GM21786 (cell line): Measurements from ENCODE around the gene ZNF727.
"Not testable (repeated sequence)": the region's sequence is repeated elsewhere in the genome, so short reads cannot be mapped to it uniquely, and the experiment has no call there.

Experiments
- ATAC-seq: cut with Tn5 transposase; IDR thresholded peaks from one replicate; pipeline ENCODE4 v1.9.1; 2021; ENCODE audit not compliant: unreplicated experiment

Gene ZNF727

DNA sequence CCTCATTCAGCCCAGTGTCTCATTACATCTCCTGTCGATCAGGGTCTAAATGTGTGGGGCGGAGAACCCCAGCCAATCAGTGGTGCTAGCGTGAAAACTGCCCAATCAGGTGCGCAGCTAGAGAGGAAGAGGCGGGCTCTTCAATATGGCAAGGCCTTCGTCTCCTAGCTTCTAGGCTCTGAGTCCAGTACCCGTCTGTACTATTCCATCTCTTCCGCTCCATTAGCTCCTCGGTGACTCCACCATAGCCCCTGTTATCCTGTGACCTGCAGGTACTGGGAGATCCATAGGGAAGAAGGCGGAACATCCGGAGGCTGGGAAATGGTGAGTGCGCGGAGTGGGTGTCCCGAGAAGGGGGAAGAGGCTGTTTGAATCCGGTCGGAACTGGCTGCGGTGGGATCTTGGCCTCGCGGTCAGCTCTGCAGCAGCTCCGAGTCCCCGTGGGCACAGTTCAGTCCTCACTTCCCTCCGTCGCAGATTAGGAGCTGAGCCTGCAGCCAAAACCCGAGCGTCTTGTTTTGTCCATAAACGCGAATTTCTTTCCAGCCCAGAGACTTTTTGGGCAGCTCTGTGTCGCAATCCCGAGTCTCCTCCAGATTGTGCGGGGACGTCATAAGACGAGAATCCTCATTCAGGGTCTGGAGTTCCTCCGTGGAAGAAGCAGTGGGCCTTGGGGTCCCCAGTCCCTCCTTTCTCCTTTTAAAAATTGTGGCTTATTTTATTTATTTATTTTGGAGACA lies at the start of gene ZNF727:
ZNF727 (plus strand) TSS at position 134 of the 740 bp plus-strand sequence; CDS start at position 322, 188 bp downstream.
- no peak for ATAC-seq

DNA sequence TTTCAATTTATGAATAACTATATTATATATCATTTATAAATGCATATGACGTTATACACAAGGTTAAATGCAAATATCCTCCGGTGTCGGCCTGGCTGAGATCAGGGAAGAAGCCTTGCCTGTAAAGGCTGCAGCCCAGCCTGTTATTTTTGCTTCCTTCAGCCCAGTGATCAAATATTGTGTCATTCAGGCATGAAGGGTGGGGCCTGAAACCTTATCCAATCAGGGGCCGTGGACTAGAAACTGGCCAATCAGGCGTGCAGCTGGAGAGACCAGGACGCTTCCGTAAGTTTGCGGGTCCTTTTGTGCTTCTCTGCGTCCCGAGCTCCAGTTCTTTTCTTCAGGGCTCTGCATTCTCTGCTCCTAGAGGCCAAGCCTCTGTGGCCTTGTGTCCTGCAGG lies 46.7 kb upstream of the ZNF727 start, which contains the start of gene ZNF722:
ZNF722 (plus strand) TSS at position 301 of the 400 bp plus-strand sequence. CDS start 113 bp downstream, outside the sequence.
- no peak for ATAC-seq

- ATAC-seq, result not testable (repeated sequence)
Measured at GRCh38 chr7:64015496-64015895, 29.7 kb upstream of the ZNF727 start.

GRCh38 chr7:64035388-64035787 lies 9.8 kb upstream of the ZNF727 start:
- no peak for ATAC-seq

DNA sequence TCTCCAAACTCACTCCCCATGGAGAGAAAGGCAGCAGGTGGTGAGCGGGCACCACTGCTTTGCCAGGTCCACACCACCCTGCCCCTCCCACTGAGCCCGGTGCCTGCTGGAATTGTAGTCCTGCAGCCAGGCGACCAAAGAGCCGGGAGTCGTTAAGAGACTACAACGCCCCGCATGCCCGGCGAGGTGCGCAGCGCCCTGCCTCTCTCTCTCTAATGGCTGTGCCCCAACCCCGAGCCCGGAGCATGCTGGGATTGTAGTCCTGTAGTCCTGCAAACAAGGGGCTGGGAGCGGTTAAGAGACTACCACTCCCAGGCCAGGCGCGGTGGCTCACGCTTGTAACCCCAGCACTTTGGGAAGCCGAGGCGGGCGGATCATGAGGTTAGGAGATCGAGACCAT lies 8.1 kb upstream of the ZNF727 start:
- no peak for ATAC-seq

DNA sequence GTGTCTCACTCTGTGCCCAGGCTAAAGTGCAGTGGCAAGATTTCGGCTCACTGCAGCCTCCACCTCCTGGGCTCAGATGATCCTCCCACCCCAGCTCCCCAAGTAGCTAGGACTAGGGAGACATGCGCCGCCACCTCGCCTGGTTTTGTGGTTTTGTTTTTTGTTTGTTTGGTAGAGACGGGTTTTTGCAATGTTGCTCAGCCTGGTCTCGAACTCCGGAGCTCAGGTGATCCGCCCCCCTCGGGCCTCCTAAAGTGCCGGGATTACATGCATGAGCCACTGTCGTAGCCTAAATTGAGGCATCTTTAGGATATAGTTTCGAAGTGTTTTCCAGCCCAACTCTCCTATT lies 781 bp downstream of the ZNF727 start:
- no peak for ATAC-seq

DNA sequence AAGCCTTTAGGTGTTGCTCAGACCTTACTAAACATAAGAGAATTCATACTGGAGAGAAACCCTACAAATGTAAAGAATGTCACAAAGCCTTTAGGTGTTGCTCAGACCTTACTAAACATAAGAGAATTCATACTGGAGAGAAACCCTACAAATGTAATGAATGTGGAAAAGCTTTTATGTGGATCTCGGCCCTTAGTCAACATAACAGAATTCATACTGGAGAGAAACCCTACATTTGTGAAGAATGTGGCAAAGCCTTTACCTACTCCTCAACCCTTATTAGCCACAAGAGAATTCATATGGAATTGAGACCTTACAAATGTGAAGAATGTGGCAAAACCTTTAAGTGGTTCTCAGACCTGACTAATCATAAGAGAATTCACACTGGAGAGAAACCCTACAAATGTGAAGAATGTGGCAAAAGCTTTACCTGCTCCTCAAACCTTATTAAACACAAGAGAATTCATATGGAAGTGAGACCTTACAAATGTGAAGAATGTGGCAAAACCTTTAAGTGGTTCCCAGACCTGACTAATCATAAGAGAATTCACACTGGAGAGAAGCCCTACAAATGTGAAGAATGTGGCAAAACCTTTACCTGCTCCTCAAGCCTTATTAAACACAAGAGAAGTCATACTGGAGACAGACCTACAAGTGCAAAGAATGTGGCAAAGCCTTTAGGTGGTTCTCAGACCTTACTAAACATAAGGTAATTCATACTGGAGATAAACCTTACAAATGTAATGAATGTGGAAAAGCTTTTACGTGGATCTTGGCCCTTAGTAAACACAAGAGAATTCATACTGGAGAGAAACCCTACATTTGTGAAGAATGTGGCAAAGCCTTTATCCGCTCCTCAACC lies 32.8 kb downstream of the ZNF727 start:
- not testable (repeated sequence) for ATAC-seq

GRCh38 chr7:64078699-64078994 lies 33.4 kb downstream of the ZNF727 start:
- no peak for ATAC-seq

DNA sequence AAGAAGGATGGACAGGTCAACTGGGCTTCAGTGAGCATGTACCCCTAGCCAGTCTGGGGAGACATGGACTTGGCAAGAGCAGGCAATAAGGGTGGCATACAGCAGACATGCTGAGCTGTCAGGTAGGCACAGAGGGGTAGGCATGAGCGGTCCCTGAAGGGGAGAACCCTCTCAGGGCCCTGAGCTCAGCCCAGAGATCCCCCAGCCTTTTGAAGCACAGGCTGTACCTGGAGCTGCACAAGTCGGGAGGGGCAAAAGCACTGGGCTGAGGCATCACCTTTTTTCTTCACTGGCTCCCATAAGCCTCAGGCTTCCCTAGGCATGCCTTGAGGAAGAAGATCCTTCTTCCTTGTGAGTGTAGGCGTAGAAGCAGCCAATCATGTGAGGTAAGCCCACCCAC lies 42.3 kb downstream of the ZNF727 start:
- no peak for ATAC-seq

GRCh38 chr7:64088863-64089262 lies 43.6 kb downstream of the ZNF727 start:
- not testable (repeated sequence) for ATAC-seq
